ENCODE measurements around the gene PHB1. TPM values are rescaled to one million over a fixed set of nuclear protein-coding genes. Genes with fewer than 3 reads are reported as not detected.
"Not testable (repeated sequence)": the region's sequence is repeated elsewhere in the genome, so short reads cannot be mapped to it uniquely, and the experiment has no call there.

PHB1 gene
- total and polyA plus RNA-seq, 2 experiments from 2014 or later, result 194 to 211 TPM

GRCh38 chr17:49425004-49425286 lies 10.3 kb upstream of the PHB1 start:
- Histone ChIP-seq H3K79me2 (replicated peaks; ENCODE audit: insufficient read depth) (no peaks in the 10 kb centered on the region), H3K36me3 (ENCODE audit: insufficient read depth) (no peaks in the 10 kb centered on the region), H3K9me2 (ENCODE audit: insufficient read depth) (no peaks in the 10 kb centered on the region), H4K20me1 (replicated peaks; ENCODE audit: insufficient read depth) (no peaks in the 10 kb centered on the region), H3F3A (replicated peaks; ENCODE audit: low read depth) (no peaks in the 10 kb centered on the region), H3K4me2 (no peak overlapping the region), H2AFZ (no peak overlapping the region), H3K4me3 (no peak overlapping the region), H3K27me3 (ENCODE audit: insufficient read depth) (no peaks in the 10 kb centered on the region), H3K4me1 (ENCODE audit: insufficient read depth) (no peaks in the 10 kb centered on the region), H3K27ac (ENCODE audit: low read depth) (no peak overlapping the region)
- ATAC-seq (no peak), DNase-seq (ENCODE audit: low spot score) (no peak)
- Mint-ChIP-seq H3K27me3 (ENCODE audit: insufficient read depth, low read depth, poor library complexity) (peaks cover 5% of the 10 kb centered on the region), H3K27ac (no peak overlapping the region), H3K4me1 (no peaks in the 10 kb centered on the region), H3K36me3 (ENCODE audit: low read depth) (peaks cover 5% of the 10 kb centered on the region; the same call in 2 of the 3 replicates), H3K9me3 (peaks cover 24% of the 10 kb centered on the region), H3K4me3 (no peak overlapping the region)
- TF ChIP-seq EZH2phosphoT487 (IDR thresholded peaks at IDR 0.05; ENCODE audit: unreplicated experiment) (no peak), JUNB (IDR thresholded peaks at IDR 0.05; ENCODE audit: unreplicated experiment) (no peak), ZNF114 (CRISPR knock-in tag; IDR thresholded peaks at IDR 0.05) (no peak), NANOG (IDR thresholded peaks at IDR 0.05; ENCODE audit: borderline replicate concordance) (no peak)

DNA sequence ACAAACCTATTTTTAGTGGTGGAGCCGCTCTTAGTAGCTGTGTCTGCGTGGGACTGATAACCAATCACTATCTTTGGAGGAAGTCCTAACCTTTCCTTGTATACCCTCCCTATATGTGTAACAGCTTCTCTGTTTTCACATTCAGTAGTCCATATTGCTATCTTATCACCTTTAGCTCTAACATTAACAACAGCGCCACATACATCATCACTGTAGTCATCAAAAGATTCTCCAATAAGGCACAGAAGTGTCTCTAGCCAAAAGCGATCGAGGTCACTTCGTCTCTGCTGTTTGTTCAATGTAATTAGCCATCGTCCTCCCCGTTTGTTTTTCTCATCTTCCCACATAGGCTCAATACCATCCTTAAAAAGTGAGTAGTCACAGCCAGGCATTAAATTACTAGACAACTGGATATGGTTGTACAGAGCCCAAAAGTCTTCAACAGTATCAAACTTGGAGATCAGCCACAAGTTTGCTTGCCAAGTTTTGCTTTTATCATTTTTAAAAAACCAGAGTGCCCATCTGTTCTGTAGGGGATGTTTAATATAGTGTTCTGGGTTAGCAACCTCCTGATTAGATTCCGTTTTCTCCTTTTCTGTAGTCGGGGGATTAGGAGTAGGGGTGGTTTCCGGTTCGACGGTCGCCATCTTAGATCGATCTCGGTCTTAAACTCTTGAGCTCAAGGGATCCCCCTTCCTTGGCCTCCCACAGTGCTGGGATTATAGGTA lies 9.8 kb upstream of the PHB1 start:
- H2AFZ ChIP-seq; H3K4me3 Mint-ChIP-seq; H3K36me3 Mint-ChIP-seq (ENCODE audit: low read depth); H3K4me1 ChIP-seq (ENCODE audit: insufficient read depth); ATAC-seq; H3K4me3 ChIP-seq; H4K20me1 ChIP-seq (replicated peaks; ENCODE audit: insufficient read depth); H3K27me3 Mint-ChIP-seq (ENCODE audit: insufficient read depth, low read depth, poor library complexity); H3K9me2 ChIP-seq (ENCODE audit: insufficient read depth); H3K27ac Mint-ChIP-seq; H3K79me2 ChIP-seq (replicated peaks; ENCODE audit: insufficient read depth); H3K4me2 ChIP-seq; H3K36me3 ChIP-seq (ENCODE audit: insufficient read depth); H3K27me3 ChIP-seq (ENCODE audit: insufficient read depth); H3F3A ChIP-seq (replicated peaks; ENCODE audit: low read depth); H3K4me1 Mint-ChIP-seq; DNase-seq (ENCODE audit: low spot score); H3K27ac ChIP-seq (ENCODE audit: low read depth): not testable (repeated sequence)
- peaks cover 25% of the 10 kb centered on the region for H3K9me3 Mint-ChIP-seq

DNA sequence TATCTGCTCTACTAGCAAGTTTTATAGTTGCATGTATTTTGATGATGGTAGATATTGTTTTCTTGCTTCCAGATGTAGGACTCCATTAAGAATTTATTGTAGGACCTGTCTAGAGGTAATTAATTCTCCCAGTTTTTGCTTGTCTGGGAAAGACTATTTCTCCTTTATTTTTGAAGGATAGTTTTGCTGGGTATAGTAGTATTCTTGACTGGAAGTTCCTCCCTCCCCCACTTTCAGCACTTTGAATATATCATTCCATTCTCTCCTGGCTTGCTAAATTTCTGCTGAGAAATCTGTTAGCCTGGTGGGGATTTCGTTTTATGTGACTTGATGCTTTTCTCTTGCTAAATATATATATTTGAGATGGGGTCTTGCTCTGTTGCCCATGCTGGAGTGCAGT lies 8.0 kb upstream of the PHB1 start:
- Mint-ChIP-seq H3K36me3 (ENCODE audit: low read depth) (peaks cover 11% of the 10 kb centered on the region; the same call in 2 of the 3 replicates), H3K9me3 (peaks cover 35% of the 10 kb centered on the region), H3K4me1 (no peaks in the 10 kb centered on the region), H3K27me3 (ENCODE audit: insufficient read depth, low read depth, poor library complexity) (peaks cover 5% of the 10 kb centered on the region), H3K27ac (no peak overlapping the region), H3K4me3 (no peak overlapping the region)
- no peaks in the 10 kb centered on the region for H3K4me1 ChIP-seq (ENCODE audit: insufficient read depth)
- DNase-seq (ENCODE audit: low spot score) (no peak), ATAC-seq (no peak)
- H3F3A ChIP-seq (replicated peaks; ENCODE audit: low read depth), result no peaks in the 10 kb centered on the region
- TF ChIP-seq POLR2AphosphoS5 (IDR thresholded peaks at IDR 0.05; ENCODE audit: low read depth), result no peak
- TF ChIP-seq ZNF114 (CRISPR knock-in tag; IDR thresholded peaks at IDR 0.05), result no peak
- no peak for TF ChIP-seq STAT1 (IDR thresholded peaks at IDR 0.05; ENCODE audit: unreplicated experiment)
- no peak for TF ChIP-seq ZNF331 (CRISPR knock-in tag; IDR thresholded peaks at IDR 0.05; ENCODE audit: low read depth)
- no peak overlapping the region for H3K4me3 ChIP-seq
- no peak overlapping the region for H3K27ac ChIP-seq (ENCODE audit: low read depth)
- no peaks in the 10 kb centered on the region for H3K27me3 ChIP-seq (ENCODE audit: insufficient read depth)
- H3K79me2 ChIP-seq (replicated peaks; ENCODE audit: insufficient read depth), result no peaks in the 10 kb centered on the region
- H2AFZ ChIP-seq, result no peak overlapping the region
- H3K4me2 ChIP-seq, result no peak overlapping the region
- H4K20me1 ChIP-seq (replicated peaks; ENCODE audit: insufficient read depth), result no peaks in the 10 kb centered on the region
- H3K9me2 ChIP-seq (ENCODE audit: insufficient read depth), result no peaks in the 10 kb centered on the region
- no peaks in the 10 kb centered on the region for H3K36me3 ChIP-seq (ENCODE audit: insufficient read depth)

- H3K4me1 ChIP-seq (ENCODE audit: insufficient read depth); H3K4me2 ChIP-seq; H4K20me1 ChIP-seq (replicated peaks; ENCODE audit: insufficient read depth); DNase-seq (ENCODE audit: low spot score); H3K4me1 Mint-ChIP-seq; H3K36me3 ChIP-seq (ENCODE audit: insufficient read depth); H3K27me3 ChIP-seq (ENCODE audit: insufficient read depth); H3F3A ChIP-seq (replicated peaks; ENCODE audit: low read depth); H3K27ac Mint-ChIP-seq; H3K79me2 ChIP-seq (replicated peaks; ENCODE audit: insufficient read depth); H3K27ac ChIP-seq (ENCODE audit: low read depth); H3K4me3 ChIP-seq; H2AFZ ChIP-seq; H3K9me2 ChIP-seq (ENCODE audit: insufficient read depth); ATAC-seq; H3K4me3 Mint-ChIP-seq: not testable (repeated sequence)
- Mint-ChIP-seq H3K27me3 (ENCODE audit: insufficient read depth, low read depth, poor library complexity) (peaks cover 11% of the 10 kb centered on the region), H3K9me3 (peaks cover 35% of the 10 kb centered on the region), H3K36me3 (ENCODE audit: low read depth) (peaks cover 11% of the 10 kb centered on the region; the same call in 2 of the 3 replicates)
Observed at GRCh38 chr17:49419761-49420160, 5.1 kb upstream of the PHB1 start.

DNA sequence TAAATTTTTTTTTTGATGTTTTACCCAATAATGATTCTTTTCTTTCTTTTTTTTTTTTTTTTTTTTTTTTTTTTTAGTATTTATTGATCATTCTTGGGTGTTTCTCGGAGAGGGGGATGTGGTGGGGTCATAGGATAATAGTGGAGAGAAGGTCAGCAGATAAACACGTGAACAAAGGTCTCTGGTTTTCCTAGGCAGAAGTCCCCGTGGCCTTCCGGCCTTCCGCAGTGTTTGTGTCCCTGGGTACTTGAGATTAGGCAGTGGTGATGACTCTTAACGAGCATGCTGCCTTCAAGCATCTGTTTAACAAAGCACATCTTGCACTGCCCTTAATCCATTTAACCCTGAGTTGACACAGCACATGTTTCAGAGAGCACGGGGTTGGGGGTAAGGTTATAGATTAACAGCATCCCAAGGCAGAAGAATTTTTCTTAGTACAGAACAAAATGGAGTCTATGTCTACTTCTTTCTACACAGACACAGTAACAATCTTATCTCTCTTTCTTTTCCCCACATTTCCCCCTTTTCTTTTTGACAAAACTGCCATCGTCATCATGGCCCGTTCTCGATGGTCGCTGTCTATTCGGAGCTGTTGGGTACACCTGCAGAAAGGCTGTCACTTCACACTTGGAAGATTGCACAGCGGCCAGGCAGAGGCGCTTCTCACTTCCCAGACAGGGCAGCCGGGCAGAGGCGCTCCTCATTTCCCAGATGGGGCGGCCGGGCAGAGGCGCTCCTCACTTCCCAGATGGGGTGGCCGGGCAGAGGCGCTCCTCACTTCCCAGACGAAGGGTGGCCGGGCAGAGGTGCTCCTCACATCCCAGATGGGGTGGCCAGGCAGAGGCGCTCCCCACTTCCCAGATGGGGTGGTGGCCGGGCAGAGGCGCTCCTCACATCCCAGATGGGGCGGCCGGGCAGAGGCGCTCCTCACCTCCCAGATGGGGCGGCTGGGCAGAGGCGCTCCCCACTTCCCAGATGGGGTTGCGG lies 4.4 kb upstream of the PHB1 start:
- H2AFZ ChIP-seq; H3K9me2 ChIP-seq (ENCODE audit: insufficient read depth); H3K27me3 ChIP-seq (ENCODE audit: insufficient read depth); H3K27ac Mint-ChIP-seq; ATAC-seq; H3K4me3 Mint-ChIP-seq; H3K4me1 Mint-ChIP-seq; H3K79me2 ChIP-seq (replicated peaks; ENCODE audit: insufficient read depth); H3K36me3 ChIP-seq (ENCODE audit: insufficient read depth); H3K4me1 ChIP-seq (ENCODE audit: insufficient read depth); DNase-seq (ENCODE audit: low spot score); H3K4me2 ChIP-seq; H3K4me3 ChIP-seq; H3K27ac ChIP-seq (ENCODE audit: low read depth); H3F3A ChIP-seq (replicated peaks; ENCODE audit: low read depth); H4K20me1 ChIP-seq (replicated peaks; ENCODE audit: insufficient read depth): not testable (repeated sequence)
- peaks cover 35% of the 10 kb centered on the region for H3K9me3 Mint-ChIP-seq
- peaks cover 11% of the 10 kb centered on the region for H3K27me3 Mint-ChIP-seq (ENCODE audit: insufficient read depth, low read depth, poor library complexity)
- H3K36me3 Mint-ChIP-seq (ENCODE audit: low read depth), result peaks cover 14% of the 10 kb centered on the region; the same call in 2 of the 3 replicates

Measured in GM23338 (cell line).